K562 (cell line): ENCODE measurements around the gene CHAF1A. TPM values are rescaled to one million over a fixed set of nuclear protein-coding genes. Genes with fewer than 3 reads are reported as not detected.

Experiments used
- ATAC-seq: fragments of 200-7000 bp; cut with Tn5 transposase; 3 replicates; pipeline ENCODE4 v1.9.1; 2020; ENCODE audit warnings: moderate library complexity
- BruUV-seq: library from RNA; stranded (reverse); fragments of 400-500 nt; replicated peaks from 2 replicates; lab custom pipeline; 2021; lab: Mats Ljungman, UMichigan
- CTCF ChIA-PET: fragments of 300-600 bp; formaldehyde crosslinking; extraction: SDS; loops from one replicate; lab custom pipeline; 2021; ENCODE audit warnings: low intra/inter-chr PET ratio; lab: Yijun Ruan, JAX
- POLR2A ChIA-PET: fragments of 300-600, 350-650 bp; sonication (Branson Sonifier 250); formaldehyde crosslinking; extraction: SDS; loops from one replicate; lab custom pipeline; 2021; ENCODE audit warnings: antibody characterized with exemption, inconsistent platforms; lab: Yijun Ruan, JAX
- DNase-seq, 4 experiments: peaks; one replicate each; pipeline versions ENCODE4 v3.0.0 to v3.0.0-alpha.2; 2011 to 2018; ENCODE audit warnings: low spot score in 3 of 4, mixed read lengths in 3 of 4; ENCODE audit errors: extremely low read depth in 1 of 4
- FAIRE-seq: peaks from 2 replicates; lab custom pipeline; 2011; peaks lifted over from hg19 to GRCh38; lab: Jason Lieb, UNC
- H2AFZ ChIP-seq: 2 replicates; pipeline ENCODE4 v1.6.0; 2011; ENCODE audit warnings: low read depth, low read length, control low read depth, inconsistent platforms
- H3K27ac ChIP-seq: fragments of 200-600 bp; 3 replicates; pipeline ENCODE4 v1.8.0; 2011; ENCODE audit warnings: low read depth, mild to moderate bottlenecking, control low read depth, inconsistent platforms, low read length, moderate library complexity, mixed read lengths; ENCODE audit errors: extremely low read depth
- H3K27me3 ChIP-seq, 2 experiments: fragments of 300-600 bp in 1 of 2; 2 replicates in 1 of 2; 3 replicates in 1 of 2; pipeline versions ENCODE4 v1.6.0 to v1.8.0; 2011; ENCODE audit warnings: inconsistent platforms in 2 of 2, low read length in 2 of 2, mild to moderate bottlenecking in 1 of 2, mixed read lengths in 1 of 2, moderate library complexity in 1 of 2; ENCODE audit not compliant: control insufficient read depth in 2 of 2, insufficient read depth in 2 of 2
- H3K36me3 ChIP-seq: fragments of 300-600 bp; 3 replicates; pipeline ENCODE4 v1.8.0; 2011; ENCODE audit warnings: mild to moderate bottlenecking, low read length, inconsistent platforms; ENCODE audit not compliant: control insufficient read depth, insufficient read depth
- H3K4me1 ChIP-seq, 2 experiments: fragments of 200-600 bp in 1 of 2; replicated peaks in 1 of 2; 2 replicates in 1 of 2; 3 replicates in 1 of 2; pipeline versions ENCODE4 v1.5.1 to v1.8.0; 2011; ENCODE audit warnings: inconsistent platforms in 2 of 2, low read length in 2 of 2, mild to moderate bottlenecking in 1 of 2, mixed read lengths in 1 of 2, moderate library complexity in 1 of 2; ENCODE audit not compliant: control insufficient read depth in 2 of 2, insufficient read depth in 2 of 2
- H3K4me2 ChIP-seq: 2 replicates; pipeline ENCODE4 v1.6.1; 2011; ENCODE audit warnings: low read length, control low read depth, inconsistent platforms, mixed read lengths; ENCODE audit not compliant: insufficient read depth
- H3K4me3 ChIP-seq: fragments of 200-600 bp; sonication (generic), shearing (Covaris generic); 2 replicates; pipeline ENCODE4 v1.5.1; 2016; ENCODE audit warnings: control low read depth, inconsistent platforms
- H3K79me2 ChIP-seq: fragments of 200-600 bp; 3 replicates; pipeline ENCODE4 v1.8.0; 2011; ENCODE audit warnings: low read length, inconsistent platforms; ENCODE audit not compliant: control insufficient read depth, insufficient read depth
- H3K9ac ChIP-seq, 2 experiments: 2 replicates each; pipeline versions ENCODE4 v1.6.0 to v1.6.1; 2011; ENCODE audit warnings: low read depth in 2 of 2, low read length in 2 of 2, control low read depth in 1 of 2, inconsistent platforms in 1 of 2, mild to moderate bottlenecking in 1 of 2, mixed read lengths in 1 of 2; ENCODE audit not compliant: insufficient read depth in 1 of 2
- H3K9me1 ChIP-seq: one replicate; pipeline ENCODE4 v1.6.0; 2011; ENCODE audit warnings: inconsistent platforms, mild to moderate bottlenecking, low read length, moderate library complexity; ENCODE audit not compliant: control insufficient read depth, insufficient read depth
- H3K9me3 ChIP-seq: replicated peaks from 2 replicates; pipeline ENCODE4 v1.5.1; 2011; ENCODE audit warnings: low read depth, low read length, inconsistent platforms; ENCODE audit not compliant: control insufficient read depth, insufficient read depth
- H4K20me1 ChIP-seq: replicated peaks from 2 replicates; pipeline ENCODE4 v1.6.1; 2011; ENCODE audit warnings: low read length, inconsistent platforms, mixed read lengths; ENCODE audit not compliant: control insufficient read depth, insufficient read depth
- BCOR ChIP-seq: fragments of 450-650 bp; IDR thresholded peaks from 2 replicates; pipeline ENCODE4 v1.6.1; 2016
- DMBX1 ChIP-seq: fragments of 250-450 bp; sonication (Bioruptor Pico); IDR thresholded peaks from 2 replicates; pipeline ENCODE4 v1.8.0; 2022; ENCODE audit warnings: inconsistent platforms, mild to moderate bottlenecking, moderate library complexity, borderline replicate concordance
- EP300 ChIP-seq: IDR thresholded peaks from 2 replicates; pipeline ENCODE4 v1.6.1; 2012; ENCODE audit warnings: low read length, improper control_type of control experiment
- PCBP2 ChIP-seq: fragments of 200-400 bp; formaldehyde crosslinking; IDR thresholded peaks from 2 replicates; pipeline ENCODE4 v1.6.1; 2018; ENCODE audit warnings: low read length, low read depth, mild to moderate bottlenecking, moderate library complexity; ENCODE audit not compliant: poor library complexity, severe bottlenecking
- RFX5 ChIP-seq: IDR thresholded peaks from 2 replicates; pipeline ENCODE4 v1.6.1; 2011; ENCODE audit warnings: low read depth, mild to moderate bottlenecking, improper control_type of control experiment, low read length
- TCF7 ChIP-seq: sonication (generic); IDR thresholded peaks from 2 replicates; pipeline ENCODE4 v1.6.1; 2016; ENCODE audit warnings: antibody characterized with exemption, borderline replicate concordance
- ZNF347 ChIP-seq: fragments of 450-650 bp; formaldehyde crosslinking; IDR thresholded peaks from 2 replicates; pipeline ENCODE4 v1.4.0; 2020; ENCODE audit warnings: low read depth, mild to moderate bottlenecking, moderate library complexity
- ZNF609 ChIP-seq: sonication (generic); formaldehyde crosslinking; IDR thresholded peaks from 2 replicates; pipeline ENCODE4 v1.8.1; 2023; ENCODE audit warnings: missing genetic modification reagents, mild to moderate bottlenecking, borderline replicate concordance
- WGBS: fragments of 100-300 bp; shearing (Covaris generic); methylation state at CpG from one replicate; pipeline ENCODE4 v1.1.6; 2016; ENCODE audit warnings: low coverage, mixed read lengths; ENCODE audit not compliant: insufficient coverage; ENCODE audit errors: missing lambda C conversion rate; 5-methylcytosine and 5-hydroxymethylcytosine counted together
- in situ Hi-C: fragments of 300-500 bp; cut with MboI; formaldehyde crosslinking; loops from 4 replicates; pipeline ENCODE4 v1.15.0; 2018; ENCODE audit warnings: inconsistent platforms, mixed read lengths
- intact Hi-C: fragments of 100-400 bp; cut with micrococcal nuclease; formaldehyde crosslinking; loops from 2 replicates; pipeline ENCODE4 v1.14.2; 2022
- polyA plus RNA-seq, 8 experiments: library from polyadenylated mRNA; depleted of rRNA in 4 of 8; stranded (reverse) in 5 of 8; unstranded in 3 of 8; fragments of >200 nt; fragmentation: Nextera tagmentation in 2 of 8; fragmentation: Illumina TruSeq in 1 of 8; extraction: Ambion mirVana in 2 of 8; extraction: Trizol in 1 of 8; gene quantifications; 2 replicates each; pipeline versions ENCODE4 v1.2.1 to v1.2.3, GENCODE V29; 2011 to 2014; ENCODE audit warnings: inconsistent platforms in 1 of 8, missing spikeins in 1 of 8
- total RNA-seq, 7 experiments: library from RNA; depleted of rRNA in 6 of 7; stranded (reverse); fragments of >200 nt in 6 of 7; fragmentation: Illumina TruSeq in 2 of 7; extraction: Trizol in 2 of 7; gene quantifications; 2 replicates each; pipeline versions ENCODE4 v1.2.1 to v1.2.3, GENCODE V29; 2011 to 2021; ENCODE audit warnings: low replicate concordance in 1 of 7

The CHAF1A gene
- total and polyA plus RNA-seq, 9 of the 15 experiments (the other 6 are each of a cell fraction or from before 2014, with no cell fraction given), result 1.6 to 86.9 (median 45.2) TPM

GRCh38 chr19:4373601-4374497, 28.6 kb upstream of the CHAF1A start:
- FAIRE-seq (no peak), ATAC-seq (no peak), DNase-seq (no peak)
- Histone ChIP-seq H3K36me3 (peaks cover 50% of the 10 kb centered on the region; the same call in 2 of the 3 replicates), H3K9ac (peak overlapping the region; percentile 93 to 94), H2AFZ (no peak overlapping the region), H3K4me2 (peak overlapping the region; percentile 85), H4K20me1 (peaks cover 8% of the 10 kb centered on the region), H3K4me1 (peaks cover 79 to 93% of the 10 kb centered on the region in 2 experiments), H3K27ac (peak overlapping the region; percentile 99), H3K27me3 (no peaks in the 10 kb centered on the region), H3K4me3 (no peak overlapping the region), H3K79me2 (peaks cover 92% of the 10 kb centered on the region), H3K9me3 (no peaks in the 10 kb centered on the region), H3K9me1 (no peaks in the 10 kb centered on the region)
- TSS peak; percentile 77 for BruUV-seq
- CTCF ChIA-PET, result interaction anchor here (1.1 kb wide), 1 partner anchor 26 kb away, joined by 3 read pairs; the partner anchor contains the start of gene SH3GL1
- 46% methylated on average over 16 of the region's 25 CpGs for WGBS
- POLR2A ChIA-PET, result interaction anchor here (0.7 to 5.2 kb wide), 13 partner anchors 8 to 428 kb away, joined by 3 to 46 read pairs (median 5); partner anchors contain the start of genes CHAF1A, MPND and SH3GL1
- intact Hi-C loops, result no loop called here
- in situ Hi-C loops, result no loop called here
- TF ChIP-seq EP300 (no peak), PCBP2 (no peak), BCOR (no peak), RFX5 (no peak), ZNF347 (CRISPR knock-in tag) (no peak), ZNF609 (CRISPR knock-in tag) (no peak), DMBX1 (CRISPR knock-in tag) (peak; percentile 10; the same call in 1 of the 2 replicates), TCF7 (no peak)
